GM18507 (cell line): ENCODE data around the gene SPEF1.
"Not testable (repeated sequence)": the region's sequence is repeated elsewhere in the genome, so short reads cannot be mapped to it uniquely, and the experiment has no call there.

Source experiments
- DNase-seq: peaks from one replicate; pipeline ENCODE4 v3.0.0; 2011; ENCODE audit warnings: low read depth; ENCODE audit not compliant: insufficient read length; ENCODE audit errors: extremely low spot score
- FAIRE-seq: peaks from 2 replicates; lab custom pipeline; 2011; peaks lifted over from hg19 to GRCh38; lab: Jason Lieb, UNC

Gene SPEF1

DNA sequence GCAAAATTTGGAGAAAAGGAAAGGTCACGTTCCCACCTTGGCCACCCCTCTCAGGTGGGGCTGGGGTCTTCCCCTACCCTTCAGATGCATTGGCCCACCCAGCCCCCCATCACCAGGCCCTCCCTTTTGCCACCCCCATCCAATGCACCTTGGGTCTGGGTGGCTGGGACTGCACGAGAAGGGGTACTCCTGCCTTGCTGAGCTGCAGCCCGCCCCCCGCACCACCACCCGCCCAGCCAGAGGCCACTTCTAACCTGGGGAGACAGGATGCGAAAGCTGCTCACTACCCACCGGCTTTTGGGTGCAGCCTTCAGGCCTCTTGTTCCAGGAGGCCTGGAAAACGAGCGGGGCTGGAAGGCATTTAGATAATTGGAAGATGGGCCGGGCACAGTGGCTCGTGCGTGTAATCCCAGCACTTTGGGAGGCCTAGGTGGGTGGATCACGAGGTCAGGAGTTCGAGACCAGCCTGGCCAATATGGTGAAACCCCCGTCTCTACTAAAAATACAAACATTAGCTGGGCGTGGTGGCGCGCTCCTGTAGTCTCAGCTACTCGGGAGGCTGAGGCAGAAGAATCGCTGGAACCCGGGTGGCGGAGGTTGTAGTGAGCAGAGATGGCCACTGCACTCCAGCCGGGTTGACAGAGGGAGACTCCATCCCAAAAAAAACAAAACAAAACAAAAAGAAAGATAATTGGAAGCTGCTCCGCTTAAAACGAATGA is 13.6 kb upstream of the SPEF1 start:
- FAIRE-seq: no peak
- no peak for DNase-seq

DNA sequence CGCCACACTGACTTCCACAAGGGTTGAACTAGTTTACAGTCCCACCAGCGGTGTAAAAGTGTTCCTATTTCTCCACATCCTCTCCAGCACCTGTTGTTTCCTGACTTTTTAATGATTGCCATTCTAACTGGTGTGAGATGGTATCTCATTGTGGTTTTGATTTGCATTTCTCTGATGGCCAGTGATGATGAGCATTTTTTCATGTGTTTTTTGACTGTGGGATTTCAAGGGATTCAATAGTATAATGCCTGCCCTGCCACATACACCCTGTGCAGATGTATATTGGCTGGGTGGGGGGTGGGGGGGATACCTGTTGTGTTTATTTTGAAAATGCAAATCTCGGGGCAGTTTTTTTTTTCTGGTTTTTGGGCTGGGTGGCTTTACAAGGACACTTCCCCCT is 12.9 kb upstream of the SPEF1 start:
- FAIRE-seq, DNase-seq: not testable (repeated sequence)

DNA sequence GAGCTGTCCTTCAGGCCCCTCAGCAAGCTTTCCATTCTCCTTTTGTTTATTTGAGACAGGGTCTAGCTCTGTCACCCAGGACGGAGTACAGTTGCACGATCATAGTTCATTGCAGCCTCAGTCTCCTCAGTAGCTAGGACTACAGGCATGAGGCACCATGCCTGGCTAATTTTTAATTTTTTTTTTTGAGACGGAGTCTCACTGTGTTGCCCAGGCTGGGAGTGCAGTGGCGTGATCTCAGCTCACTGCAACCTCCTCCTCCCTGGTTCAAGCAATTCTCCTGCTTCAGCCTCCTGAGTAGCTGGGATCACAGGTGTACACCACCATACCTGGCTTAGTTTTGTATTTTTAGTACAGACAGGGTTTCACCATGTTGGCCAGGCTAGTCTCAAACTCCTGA is 8.0 kb upstream of the SPEF1 start:
- FAIRE-seq, DNase-seq: not testable (repeated sequence)

- DNase-seq: no peak
- FAIRE-seq: no peak
Observed at GRCh38 chr20:3788685-3789155, 7.5 kb upstream of the SPEF1 start.

GRCh38 chr20:3787324-3788014 is 6.2 kb upstream of the SPEF1 start:
- FAIRE-seq: no peak
- no peak for DNase-seq

DNA sequence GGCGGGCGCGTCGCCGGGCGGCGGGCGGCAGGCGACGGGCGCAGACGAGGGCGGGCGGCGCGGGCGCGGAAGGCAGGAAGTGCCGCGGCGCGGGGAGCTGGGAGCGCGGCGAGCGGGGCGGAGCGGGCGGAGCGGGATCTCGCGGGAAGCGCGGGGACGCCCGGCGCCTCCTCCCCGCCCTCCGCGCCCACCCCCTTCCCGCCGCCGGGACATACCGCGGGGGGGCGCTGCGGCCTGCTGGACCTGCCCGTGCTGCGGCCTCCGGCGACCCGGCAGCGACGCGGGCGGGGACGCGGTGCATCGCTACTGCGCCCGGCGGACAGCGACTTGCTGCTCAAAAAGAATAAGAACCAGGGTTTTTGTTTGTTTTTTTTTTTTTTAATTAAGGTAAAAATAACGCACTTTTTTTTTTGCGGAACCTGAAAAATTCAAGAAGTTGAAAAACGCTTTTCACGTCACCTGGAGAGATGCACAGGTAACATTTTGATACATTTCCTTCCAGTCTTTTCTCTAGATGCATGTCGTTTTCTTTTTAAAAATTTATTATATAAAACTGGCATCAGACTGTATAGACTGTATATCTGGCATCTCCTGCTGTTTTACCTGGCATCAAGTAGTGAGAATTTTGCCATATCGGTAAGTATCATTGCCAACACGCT is 5.5 kb upstream of the SPEF1 start, which contains the start of gene CENPB:
Gene CENPB (minus strand): TSS at position 76 of the 659 bp plus-strand sequence. CDS start 257 bp downstream, outside the sequence.
- DNase-seq (peak; percentile 90), FAIRE-seq (peak; percentile 86)

- DNase-seq (no peak), FAIRE-seq (no peak)
Observed at GRCh38 chr20:3786126-3786484, 4.9 kb upstream of the SPEF1 start.

DNA sequence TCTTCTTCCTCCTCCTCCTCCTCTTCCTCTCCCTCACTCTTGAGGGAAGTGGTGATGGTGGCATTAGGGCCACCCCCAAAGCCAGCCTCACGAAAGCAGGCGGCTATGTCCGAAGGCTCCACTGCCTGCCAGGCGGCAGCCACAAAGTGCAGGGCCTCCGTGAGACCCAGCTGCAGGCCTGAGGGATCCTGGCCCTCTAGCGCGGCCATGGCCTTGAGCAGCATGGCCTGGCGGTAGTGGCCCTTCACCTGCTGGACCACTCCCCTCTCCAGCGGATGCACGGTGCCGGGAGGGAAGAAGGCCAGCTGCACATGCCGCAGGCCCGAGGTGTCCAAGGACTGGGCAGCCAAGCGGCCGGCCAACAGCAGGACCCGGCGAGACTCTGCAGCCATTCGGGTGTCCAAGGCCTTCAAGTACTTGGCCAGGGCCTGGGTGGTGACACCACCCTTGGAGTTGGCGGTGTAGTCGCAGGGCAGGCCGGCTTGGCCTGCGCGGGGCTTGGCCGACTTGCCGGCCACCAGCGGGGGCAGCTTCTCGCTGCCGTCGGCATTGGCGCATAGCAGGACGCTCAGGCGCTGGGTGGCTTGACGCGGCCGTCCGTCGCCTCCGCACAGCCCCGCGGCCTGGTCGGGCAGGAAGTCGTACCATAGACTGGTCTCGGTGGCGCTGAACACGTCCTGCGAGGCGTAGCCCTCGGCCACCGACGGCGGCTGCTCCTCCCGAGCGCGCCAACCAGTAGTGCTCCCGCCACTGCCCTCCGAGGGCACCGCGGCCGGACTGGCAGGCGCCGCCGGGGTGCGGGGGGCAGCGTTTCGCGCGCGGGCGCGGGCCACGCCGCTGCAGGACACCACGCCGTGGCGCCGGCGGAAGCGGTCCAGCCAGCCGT is 4.2 kb upstream of the SPEF1 start:
- no peak for DNase-seq
- no peak for FAIRE-seq

GRCh38 chr20:3784863-3785239 is 3.6 kb upstream of the SPEF1 start:
- DNase-seq: no peak
- FAIRE-seq: no peak

GRCh38 chr20:3784216-3784853 is 3.1 kb upstream of the SPEF1 start:
- FAIRE-seq (no peak), DNase-seq (no peak)

DNA sequence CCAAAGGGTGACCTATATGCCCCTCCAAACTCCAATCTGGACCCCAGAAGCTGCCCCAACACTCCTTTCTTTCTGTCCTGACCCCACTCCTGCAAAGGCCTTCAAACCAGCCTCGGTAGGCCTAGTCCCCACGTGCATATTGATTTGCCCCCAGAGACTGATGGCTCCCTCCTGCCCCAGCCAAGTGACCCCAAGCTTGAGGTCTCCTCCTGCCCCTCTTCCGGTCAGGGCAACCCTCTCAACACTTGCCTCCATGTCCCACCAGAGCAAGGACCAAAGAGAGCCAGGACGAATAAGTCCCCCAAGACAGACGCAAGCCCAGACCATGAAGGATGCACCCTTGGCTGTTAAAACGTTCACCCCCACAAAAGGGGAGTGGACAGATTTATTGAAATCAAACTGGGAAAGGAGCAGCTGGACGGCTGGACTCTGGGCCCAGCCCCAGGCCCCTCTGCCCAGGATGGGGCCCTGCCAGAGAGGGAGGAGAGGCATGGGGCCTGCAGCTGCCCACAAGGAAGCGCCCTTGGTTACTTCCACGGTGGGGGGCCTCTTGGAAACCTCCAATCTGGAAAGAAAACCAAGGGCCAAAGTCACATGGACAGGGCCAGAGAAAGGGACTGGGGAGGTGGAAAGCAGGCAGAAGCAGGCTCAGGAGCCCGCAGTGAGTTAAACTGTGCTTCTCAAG is 2.4 kb upstream of the SPEF1 start:
- DNase-seq (no peak), FAIRE-seq (no peak)

- no peak for FAIRE-seq
- no peak for DNase-seq
Observed at GRCh38 chr20:3783068-3783489, 1.8 kb upstream of the SPEF1 start.

GRCh38 chr20:3782597-3782996 is 1.3 kb upstream of the SPEF1 start:
- no peak for FAIRE-seq
- DNase-seq: no peak

GRCh38 chr20:3778976-3779375 is 2.3 kb downstream of the SPEF1 start:
- DNase-seq (no peak), FAIRE-seq (no peak)

GRCh38 chr20:3777716-3778629 is 3.3 kb downstream of the SPEF1 start:
- FAIRE-seq: peak; percentile 41
- DNase-seq: no peak

- DNase-seq (no peak), FAIRE-seq (no peak)
Observed at GRCh38 chr20:3777381-3777715, 3.9 kb downstream of the SPEF1 start.

DNA sequence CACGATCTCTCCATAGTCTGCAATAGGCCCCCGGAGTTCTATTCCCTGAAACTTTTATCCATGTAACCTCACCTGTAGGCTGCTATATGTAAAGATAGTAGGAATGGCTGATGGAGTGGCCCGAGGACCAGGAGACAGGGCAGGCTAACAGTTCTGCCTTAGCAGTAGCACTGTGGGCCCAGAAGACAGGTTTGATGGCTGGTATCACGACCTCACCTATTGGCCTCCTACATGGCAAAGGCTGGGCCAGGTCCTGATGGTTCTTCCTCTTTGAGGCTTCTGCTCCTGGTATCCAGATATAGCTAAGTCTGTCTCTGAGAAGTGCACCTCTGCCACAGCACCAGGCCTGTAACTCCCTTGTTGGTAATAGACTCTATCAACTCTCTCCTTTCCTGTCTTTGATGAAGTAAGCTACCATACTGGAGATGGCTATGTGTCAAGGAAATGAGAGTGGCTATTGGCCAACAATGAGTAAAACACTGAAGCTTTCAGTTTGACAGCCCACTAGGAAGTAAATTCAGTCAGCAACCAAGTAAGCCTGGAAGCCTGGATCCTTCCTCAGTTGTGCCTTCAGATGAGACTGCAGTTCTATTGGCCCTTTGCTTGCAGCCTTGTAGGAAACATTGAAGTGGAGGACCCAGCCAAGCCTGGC is 5.7 kb downstream of the SPEF1 start:
- DNase-seq (no peak), FAIRE-seq (no peak)
